Stimulated activated CD8-positive, alpha-beta memory T cell treated with anti-CD3 and anti-CD28 coated beads, Interleukin-15, amount 100 ng/mL, for 1 hour (primary cell): ENCODE results near the gene PHF1.
"Not testable (repeated sequence)": the region's sequence is repeated elsewhere in the genome, so short reads cannot be mapped to it uniquely, and the experiment has no call there.

Experiments used
- DNase-seq: peaks from one replicate; pipeline ENCODE4 v3.0.0-alpha.2; 2020; ENCODE audit warnings: low read depth

Gene PHF1

DNA sequence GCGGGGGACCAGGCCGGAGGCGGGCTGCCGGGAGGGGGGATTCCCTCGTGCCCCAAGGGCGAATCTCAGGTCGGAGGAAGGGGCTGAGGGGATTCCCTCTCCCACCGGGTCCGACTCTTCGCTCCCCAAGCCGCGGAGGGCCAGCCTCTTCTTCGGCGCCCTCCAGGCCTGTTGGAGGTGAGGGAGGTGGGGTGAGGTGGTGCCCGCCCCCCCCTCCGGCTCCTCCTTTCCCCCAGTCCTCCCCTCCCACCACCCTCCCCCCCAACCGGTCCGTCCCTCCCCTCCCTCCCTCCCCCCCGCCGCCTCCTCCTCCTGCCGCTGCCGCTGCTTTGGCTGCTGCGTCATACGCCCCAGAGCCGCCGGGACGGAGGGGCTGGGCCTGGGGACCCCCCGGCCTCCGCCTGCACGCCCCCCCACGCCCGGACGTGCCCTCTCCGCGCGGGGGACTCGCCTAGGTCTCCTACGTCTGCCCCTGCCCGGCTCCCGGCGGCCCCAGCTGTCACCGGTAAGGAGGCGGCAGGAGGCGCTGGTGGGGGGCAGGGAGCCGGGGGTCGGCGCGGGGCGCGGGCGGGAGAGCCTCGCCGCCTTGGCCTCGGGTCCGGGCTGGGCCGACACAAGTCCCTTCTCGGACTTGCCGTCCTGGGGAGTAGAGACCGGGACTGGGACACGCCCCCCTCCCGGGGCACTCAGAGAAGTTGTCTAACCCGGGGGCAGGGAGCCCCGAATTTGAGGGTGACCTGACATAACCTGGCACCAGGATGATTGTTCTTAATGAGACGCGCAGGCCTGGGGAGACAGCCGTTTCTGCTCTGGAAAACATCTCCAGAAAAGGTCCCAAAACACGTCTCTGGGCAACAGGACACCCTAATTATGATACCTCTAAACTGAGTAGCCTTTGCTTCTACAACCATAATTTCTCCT lies at the start of gene PHF1:
Gene PHF1 (plus strand): TSS at position 304 of the 921 bp plus-strand sequence. CDS start 1,250 bp downstream, outside the sequence.
- DNase-seq, result peak; percentile 68

DNA sequence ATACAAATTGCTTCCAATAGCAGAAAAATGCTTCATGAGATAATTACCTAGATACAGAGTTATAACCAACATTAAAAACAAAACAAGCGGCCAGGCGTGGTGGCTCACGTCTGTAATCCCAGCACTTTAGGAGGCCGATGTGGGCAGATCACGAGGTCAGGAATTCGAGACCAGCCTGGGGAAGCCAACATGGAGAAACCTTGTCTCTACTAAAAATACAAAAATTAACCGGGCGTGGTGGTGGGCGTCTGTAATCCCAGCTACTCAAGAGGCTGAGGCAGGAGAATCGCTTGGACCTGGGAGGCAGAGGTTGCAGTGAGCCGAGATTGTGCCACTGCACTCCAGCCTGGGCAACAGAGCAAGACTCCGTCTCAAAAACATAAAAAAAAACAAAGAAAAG lies 47.3 kb upstream of the PHF1 start:
- not testable (repeated sequence) for DNase-seq

DNA sequence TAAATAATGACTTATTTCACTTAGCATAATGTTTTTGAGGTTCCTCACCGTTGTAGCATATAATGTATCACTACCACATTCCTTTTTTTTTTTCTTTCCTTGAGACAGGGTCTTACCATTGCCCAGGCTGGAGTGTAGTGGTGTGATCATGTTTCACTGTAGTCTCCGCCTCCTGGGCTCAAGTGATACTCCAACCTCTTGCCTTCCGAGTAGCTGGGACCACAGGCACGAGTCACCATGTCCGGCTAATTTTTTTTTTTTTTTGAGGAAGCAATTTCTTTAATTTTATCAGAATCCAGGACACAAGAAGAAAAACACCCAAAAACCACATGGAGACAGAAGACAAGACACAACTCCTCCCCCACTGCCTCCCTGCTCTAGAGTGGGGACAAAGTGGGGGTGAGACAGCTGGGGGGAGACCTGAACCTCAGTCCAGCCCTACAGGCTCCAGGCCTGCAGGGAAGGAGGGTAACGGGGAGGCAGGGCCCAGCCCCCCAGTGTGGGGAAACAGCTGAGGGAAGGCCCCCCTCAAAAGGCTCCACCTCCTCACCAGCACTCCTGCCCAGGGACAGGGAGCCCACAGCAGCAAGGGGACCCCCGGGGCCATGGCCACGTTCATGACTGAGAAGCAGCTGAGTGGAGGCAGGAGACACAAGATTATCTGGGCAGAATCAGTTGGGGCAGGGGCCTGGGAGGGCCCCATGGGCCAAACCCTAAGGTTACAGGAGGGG lies 46.2 kb upstream of the PHF1 start:
- not testable (repeated sequence) for DNase-seq

DNA sequence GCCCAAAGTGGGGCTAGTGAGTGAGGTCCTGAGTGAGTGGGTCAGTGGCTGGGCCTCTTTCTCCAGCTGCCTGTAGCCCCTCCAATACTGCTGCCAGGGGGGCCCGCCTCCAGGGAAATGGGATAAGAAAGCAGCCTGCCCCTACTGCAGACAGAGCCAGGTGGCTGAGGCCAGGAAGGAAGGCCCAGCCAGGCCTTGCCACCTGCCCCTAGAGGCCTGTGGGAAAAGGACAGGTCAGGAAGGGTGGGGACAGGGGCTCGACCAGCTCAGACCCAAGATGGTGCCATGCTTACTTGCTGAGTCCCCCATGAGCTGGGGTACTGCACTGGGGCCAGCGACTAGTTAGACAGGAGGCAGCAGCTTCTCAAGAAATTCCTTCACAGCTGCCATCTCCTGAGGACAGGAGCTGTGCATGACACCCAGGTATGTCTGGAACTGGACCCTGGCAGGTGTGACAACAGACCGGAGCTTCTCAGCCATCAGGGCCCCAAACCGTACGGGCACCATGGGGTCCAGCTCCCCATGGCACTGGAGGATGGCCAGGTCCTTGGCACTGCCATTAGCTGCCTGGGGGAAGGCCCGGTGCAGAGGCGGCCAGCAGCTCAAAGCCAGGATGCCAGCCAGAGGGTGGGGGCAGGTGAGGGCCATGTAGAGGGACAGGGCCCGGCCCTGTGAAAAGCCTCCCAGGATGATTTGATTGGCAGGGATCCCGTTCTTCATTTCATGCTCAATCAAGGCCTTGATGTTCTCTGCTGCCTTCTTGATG lies 45.4 kb upstream of the PHF1 start:
- not testable (repeated sequence) for DNase-seq

DNA sequence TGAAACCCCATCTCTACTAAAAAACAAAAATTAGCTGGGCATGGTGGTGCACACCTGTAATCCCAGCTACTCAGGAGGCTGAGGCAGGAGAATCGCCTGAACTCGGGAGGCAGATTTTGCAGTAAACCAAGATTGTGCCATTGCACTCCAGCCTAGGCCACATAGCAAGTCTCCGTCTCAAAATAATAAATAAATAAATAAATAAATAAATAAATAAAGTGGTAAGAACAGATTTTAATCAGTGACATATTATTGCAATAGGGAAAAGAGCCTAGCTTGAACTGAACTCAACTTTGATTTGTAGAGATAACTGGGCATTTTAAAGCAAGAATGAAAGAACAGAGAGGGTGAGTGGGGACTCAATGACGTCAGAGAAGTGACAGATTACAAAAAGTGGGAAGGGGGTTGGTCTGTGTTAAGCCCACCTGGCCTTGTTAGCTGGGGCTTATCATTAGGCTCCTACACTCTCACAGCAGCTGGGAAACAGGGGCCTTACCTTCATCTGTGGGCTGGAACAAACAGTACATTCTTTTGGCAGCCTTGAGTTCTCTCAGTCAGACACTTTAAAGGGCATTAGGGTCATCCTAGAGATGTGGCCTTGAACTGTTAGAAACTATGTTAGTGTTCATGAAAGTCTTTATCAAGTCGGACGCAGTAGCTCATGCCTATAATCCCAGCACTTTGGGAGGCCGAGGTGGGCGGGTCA lies 43.7 kb upstream of the PHF1 start:
- DNase-seq, result no peak

DNA sequence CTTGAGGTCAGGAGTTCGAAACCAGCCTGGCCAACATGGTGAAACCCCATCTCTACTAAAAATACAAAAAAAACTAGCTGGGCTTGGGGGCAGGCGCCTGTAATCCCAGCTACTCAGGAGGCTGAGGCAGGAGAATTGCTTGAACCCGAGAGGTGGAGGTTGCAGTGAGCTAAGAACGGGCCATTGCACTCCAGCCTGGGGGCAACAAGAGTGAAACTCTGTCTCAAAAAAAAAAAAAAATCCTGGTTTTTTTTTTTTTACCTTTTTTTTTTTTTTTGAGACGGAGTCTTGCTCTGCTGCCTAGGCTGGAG lies 43.1 kb upstream of the PHF1 start:
- not testable (repeated sequence) for DNase-seq

DNA sequence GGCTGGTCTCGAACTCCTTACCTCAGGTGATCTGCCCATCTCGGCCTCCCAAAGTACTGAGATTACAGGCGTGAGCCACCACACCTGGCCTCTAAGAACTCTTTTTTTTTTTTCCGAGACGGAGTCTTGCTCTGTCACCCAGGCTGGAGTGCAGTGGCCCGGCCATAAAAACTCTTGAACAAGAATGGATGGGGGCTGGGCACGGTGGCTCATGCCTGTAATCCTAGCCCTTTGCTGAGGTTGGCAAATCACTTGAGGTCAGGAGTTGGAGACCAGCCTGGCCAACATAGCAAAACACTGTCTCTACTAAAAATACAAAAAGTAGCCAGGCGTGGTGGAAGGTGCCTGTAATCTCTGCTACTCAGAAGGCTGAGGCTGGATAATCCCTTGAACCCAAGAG lies 38.9 kb upstream of the PHF1 start:
- not testable (repeated sequence) for DNase-seq

DNA sequence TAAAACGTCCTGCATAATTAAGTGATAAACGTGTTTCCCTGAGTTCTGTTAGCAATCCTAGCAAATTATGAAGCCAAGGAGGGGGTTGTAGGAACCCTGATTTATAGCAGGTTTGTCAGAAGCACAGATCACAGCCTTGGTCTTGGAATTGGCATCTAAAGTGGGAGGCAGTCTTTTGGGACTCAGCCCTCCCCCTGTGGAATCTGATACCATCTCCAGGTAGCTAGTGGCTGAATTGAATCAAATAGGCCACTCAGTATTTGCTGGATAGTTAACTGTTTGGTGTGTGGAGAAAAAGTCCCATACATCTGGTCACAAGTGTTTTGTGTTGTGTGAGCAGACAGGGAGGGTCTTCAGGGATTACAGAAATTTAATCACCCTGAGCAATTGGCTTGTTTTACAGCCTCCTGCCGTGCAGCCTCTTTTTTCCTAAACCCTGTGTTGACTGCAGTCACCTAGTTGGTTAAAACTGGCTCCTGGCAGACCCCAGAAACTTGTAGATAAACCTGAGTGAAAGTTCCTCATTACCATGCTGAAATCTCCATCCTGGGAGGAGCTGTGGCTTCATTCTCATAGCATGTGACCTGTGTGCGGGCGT lies 38.2 kb upstream of the PHF1 start:
- no peak for DNase-seq

DNA sequence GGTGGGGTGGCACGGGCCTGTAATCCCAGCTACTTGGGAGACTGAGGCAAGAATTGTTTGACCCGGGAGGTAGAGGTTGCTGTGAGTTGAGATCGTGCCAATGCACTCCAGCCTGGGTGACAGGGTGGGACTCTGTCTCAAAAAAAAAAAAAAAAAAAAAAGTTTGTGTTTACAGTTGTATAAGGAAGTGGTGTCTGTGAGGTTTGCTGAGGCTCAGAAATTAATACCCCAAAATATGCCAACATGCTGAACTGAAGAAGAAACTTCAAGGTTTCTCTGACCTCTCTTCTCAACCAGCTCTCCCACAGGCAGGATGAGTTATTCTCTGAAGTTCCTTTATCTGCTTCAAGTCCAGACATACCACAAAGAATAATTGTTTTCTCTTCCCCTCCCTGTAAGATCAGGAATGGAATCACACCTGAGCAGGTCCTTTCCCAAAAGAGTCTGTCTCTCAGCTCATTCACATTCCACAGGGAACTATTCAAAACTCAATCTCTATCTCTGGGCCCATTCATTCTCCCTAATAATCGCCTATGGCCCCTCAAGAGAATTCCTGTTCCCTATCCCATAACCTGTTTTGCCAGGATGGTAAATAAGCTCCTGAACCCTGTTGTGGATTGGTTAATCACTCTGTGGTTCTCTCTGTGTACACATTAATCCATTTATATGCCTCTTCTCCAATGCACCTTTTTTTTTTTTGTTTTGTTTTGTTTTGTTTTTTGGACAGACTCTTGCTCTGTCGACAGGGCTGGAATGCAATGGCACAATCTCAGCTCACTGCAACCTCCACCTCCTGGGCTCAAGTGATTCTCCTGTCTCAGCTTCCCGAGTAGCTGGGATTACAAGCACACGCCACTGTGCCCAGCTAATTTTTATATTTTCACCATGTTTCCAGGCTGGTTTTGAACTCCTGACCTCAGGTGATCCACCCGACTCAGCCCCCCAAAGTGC lies 36.6 kb upstream of the PHF1 start:
- no peak for DNase-seq

DNA sequence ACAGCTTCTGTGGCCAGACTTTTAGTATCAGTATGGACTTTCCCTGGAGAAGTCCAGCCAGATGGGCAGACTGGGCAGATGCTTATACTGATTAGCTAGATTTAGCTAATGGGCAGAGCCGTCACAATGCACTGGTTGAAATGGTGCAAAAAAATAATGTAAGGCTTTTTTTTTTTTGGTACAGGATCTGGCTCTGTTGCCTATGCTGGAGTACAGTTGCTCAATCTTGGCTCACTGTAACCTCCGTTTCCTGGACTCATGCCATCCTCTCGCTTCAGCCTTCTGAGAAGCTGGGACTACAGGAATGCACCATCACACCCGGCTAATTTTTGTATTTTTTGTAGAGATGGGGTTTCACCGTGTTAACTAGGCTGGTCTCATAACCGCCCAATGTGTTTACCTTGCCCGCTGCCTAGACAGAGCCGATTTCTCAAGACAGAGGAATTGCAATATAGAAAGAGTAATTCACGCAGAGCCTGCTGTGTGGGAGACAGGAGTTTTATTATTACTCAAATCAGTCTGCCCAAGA lies 35.6 kb upstream of the PHF1 start:
- DNase-seq, result no peak

DNA sequence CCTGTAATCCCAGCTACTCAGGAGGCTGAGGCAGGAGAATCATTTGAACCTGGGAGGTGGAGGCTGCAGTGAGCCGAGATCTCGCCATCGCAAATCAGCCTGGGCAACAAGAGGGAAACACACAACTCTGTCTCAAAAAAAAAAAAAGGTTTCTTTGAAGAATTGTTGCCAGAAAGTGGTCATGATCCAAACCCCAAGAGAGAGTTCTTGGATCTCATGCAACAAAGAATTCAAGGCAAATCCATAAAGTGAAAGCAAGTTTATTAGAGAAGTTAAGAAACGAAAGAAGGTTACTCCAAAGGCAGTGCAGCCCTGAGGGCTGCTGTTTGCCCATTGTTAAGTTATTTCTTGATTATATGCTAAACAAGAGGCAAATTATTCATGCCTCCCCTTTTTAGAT lies 33.6 kb upstream of the PHF1 start:
- DNase-seq, result no peak

DNA sequence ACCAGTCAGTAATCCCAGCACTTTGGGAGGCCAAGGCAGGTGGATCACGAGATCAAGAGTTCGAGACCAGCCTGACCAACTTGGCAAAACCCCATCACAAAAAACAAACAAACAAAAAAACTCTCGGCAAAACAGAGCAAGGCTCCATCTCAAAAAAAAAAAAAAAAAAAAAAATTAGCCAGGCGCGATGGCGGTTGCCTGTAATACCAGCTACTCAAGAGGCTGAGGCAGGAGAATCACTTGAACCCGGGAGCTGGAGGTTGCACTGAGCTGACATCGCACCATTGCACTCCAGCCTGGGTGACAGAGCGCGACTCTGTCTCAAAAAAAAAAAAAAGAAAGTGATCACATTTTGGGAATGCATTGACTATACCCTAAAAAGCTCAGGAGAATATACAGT lies 31.6 kb upstream of the PHF1 start:
- not testable (repeated sequence) for DNase-seq

DNA sequence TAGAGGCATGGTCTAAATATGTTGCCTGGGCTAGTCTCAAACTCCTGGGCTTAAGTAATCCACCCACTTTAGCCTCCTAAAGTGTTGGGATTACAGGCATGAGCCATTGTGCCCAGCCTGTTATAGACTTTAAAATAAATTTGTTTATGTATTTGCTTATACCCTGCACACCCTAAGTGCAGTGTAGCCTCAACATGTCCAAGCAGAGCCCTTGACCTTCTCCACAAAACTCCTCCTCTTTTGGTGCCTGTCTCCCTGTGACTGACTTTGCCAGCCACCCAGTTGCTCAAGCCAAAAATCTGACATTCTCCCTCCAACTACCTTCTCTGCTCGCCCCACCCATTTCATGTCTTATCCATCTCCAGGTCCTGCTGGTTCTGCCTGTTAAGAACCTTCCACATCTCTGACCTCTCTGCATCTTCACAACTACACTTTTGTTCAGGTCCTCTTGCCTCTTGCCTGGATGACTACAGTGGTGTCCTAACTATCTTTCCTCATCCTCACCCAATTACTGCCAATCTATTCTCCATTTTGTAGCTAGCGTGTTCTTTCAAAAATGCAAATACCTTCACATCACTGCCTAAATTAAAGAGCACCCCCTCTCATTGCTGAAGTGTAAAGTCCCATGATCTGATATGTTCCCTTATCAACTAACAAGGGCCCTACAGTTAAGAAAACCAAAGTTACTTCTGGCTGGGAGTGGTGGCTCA lies 30.4 kb upstream of the PHF1 start:
- DNase-seq, result no peak

DNA sequence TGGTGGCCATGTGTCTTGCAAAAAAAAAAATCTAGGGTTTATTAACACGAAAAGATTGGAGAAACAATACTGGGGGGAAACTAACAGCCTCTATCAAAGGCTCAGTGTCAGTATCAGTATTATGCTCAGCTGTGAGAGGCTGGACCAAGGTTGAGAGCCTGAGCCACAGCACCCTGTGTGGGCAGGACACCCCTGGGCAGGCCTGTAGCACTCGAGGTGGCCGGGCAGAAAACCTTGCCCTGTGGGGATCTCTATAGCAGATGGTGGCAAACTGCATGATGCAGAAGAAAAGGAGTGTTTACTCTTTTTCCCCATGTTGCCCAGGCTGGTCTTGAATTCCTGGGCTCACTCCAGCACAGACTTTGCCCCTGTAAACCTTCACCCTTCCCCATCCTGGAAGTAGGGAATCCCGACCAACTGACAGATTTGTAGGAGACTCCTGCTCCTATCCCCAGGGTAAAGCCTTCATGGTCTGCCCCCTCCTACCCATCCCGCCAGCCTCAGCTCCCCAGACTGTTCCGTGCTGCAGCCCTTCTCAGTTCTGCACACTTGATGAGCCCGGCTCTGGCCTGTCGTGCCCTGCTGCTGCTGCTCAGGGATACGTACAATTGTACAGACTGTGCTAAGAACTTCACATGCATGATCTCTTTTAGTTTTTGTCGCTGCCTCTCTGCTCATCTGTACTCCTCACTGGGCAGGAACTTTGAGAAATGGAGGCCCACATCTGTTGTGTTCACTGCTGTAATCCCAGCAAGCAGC lies 27.2 kb upstream of the PHF1 start:
- DNase-seq, result no peak

DNA sequence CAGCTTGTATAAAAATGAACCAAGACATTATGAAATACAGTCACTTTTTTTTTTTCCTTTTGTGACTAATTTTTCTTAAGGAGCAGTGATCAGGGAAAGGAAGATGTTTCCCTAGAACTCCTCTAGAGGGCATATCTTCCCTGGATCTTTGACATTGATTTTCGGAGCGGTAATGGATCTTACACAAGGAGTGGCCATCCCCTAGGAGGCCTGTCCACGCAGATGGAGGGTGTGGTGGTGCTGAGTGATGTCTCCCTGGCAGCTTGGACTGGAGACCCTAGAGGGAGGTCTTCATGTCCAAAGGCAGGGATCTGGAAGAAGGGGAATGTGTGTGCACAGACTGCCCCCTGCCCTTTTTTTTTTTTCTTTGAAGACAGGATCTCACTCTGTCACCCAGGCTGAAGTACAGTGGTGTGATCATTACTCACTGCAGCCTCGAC lies 26.2 kb upstream of the PHF1 start:
- no peak for DNase-seq

DNA sequence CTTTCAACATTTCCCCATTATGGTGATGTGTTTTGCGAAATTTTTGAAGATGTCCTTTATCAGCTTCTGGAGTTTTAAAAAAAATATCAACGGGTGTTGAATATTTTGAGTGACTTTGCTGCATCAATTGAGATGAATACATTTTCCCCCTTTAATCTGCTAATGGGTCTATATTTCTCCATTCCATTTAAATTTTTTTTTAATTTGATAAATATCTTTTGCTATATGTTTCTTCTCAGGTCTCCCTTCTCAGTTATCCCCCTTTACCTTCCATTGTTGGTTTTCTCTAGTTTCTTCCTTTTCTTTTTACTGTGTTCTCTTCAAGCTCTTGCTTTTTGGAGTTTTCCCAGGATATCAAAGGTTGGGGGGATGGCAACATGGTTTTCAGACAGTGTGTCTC lies 20.6 kb upstream of the PHF1 start:
- no peak for DNase-seq

DNA sequence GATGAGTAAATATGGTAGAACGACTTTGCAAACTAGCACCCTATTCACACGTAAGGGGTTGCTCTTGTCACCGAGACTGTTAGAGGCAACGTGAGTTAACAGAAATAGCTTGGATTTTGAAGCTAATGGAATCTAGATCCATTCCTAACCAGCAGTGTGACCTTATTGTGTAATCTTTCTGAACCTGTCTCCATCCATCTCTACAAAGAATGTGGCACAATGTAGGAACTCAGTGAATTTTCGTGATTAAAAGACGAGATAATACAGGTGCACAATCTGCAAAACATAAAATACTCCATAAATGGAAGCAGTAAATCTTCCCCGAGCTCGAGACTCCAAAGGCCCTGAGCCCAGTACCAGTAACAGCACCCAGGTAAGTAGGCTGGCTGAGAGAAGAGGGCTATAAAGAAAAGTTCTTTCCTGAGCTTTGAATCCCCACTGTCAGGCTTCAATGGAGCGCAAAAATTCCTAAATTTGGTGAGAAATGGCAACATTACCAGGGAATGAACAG lies 20.0 kb upstream of the PHF1 start:
- no peak for DNase-seq

DNA sequence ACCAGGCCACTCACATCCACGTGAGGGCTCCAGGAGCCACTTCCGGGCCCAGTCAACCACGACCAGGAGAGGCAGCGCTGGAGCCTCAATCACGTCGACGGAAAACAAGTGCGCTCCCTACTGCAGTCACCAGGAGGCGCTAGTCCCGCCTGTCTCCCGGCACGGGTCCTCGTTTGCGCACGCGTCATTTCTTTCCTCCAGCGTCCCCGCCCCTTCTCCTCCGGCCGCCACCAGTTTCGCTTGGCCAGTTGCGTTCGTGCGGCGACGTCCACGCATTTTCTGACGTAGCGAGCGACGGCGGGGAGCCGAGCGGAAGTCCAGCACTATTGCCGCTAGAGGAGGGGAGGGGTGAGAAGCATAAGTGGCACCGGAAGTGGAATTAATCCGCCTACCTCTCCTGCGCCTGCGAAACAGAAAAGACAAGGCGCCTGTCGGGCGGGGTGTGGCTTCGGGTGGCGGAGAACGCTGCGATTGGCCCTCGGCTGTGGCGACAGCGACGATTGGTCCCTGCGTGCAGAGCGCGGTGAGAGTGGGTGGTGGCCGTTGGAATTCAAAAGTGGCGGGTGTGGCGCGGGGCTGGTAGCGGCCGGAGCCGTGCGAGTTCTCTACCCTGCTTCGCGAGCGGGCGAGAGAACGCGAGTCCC lies 19.4 kb upstream of the PHF1 start, which contains the start of gene KIFC1:
Gene KIFC1 (plus strand): TSS at position 546 of the 644 bp plus-strand sequence. CDS start 163 bp downstream, outside the sequence.
- DNase-seq, result peak; percentile 98
